ENCODE results near the gene LEKR1.
"Not testable (repeated sequence)": the region's sequence is repeated elsewhere in the genome, so short reads cannot be mapped to it uniquely, and the experiment has no call there.

DNA sequence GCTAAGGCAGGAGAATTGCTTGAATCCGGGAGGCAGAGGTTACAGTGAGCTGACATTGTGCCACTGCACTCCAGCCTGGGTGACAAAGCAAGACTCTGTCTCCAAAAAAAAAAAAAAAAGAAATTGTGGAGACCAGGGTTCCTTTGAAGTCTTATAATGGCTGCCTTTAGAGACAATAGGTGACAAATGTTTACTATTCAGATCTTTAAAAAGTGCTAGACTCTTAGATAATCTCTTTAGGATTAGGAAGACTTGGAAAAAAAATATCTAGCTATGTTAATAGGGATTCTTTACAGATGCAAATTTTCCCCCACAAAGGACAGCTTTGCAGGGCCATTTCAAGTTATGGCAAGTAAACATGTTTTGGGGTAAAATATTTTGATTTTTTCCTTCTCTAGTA, 71.7 kb downstream of the LEKR1 start:
- TF ChIP-seq, protein P1, sequence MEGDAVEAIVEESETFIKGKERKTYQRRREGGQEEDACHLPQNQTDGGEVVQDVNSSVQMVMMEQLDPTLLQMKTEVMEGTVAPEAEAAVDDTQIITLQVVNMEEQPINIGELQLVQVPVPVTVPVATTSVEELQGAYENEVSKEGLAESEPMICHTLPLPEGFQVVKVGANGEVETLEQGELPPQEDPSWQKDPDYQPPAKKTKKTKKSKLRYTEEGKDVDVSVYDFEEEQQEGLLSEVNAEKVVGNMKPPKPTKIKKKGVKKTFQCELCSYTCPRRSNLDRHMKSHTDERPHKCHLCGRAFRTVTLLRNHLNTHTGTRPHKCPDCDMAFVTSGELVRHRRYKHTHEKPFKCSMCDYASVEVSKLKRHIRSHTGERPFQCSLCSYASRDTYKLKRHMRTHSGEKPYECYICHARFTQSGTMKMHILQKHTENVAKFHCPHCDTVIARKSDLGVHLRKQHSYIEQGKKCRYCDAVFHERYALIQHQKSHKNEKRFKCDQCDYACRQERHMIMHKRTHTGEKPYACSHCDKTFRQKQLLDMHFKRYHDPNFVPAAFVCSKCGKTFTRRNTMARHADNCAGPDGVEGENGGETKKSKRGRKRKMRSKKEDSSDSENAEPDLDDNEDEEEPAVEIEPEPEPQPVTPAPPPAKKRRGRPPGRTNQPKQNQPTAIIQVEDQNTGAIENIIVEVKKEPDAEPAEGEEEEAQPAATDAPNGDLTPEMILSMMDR (IDR thresholded peaks at IDR 0.05), result not testable (repeated sequence)
- not testable (repeated sequence) for TF ChIP-seq EZH2 (IDR thresholded peaks at IDR 0.05; ENCODE audit: borderline replicate concordance, insufficient read depth, low read depth, low read length, poor library complexity, severe bottlenecking)
